Measurements from ENCODE around the gene TRPM3. TPM values are rescaled to one million over a fixed set of nuclear protein-coding genes. Genes with fewer than 3 reads are reported as not detected.

TRPM3 gene
- total RNA-seq, 1 donor from 2014 or later, result 0.22 TPM

DNA sequence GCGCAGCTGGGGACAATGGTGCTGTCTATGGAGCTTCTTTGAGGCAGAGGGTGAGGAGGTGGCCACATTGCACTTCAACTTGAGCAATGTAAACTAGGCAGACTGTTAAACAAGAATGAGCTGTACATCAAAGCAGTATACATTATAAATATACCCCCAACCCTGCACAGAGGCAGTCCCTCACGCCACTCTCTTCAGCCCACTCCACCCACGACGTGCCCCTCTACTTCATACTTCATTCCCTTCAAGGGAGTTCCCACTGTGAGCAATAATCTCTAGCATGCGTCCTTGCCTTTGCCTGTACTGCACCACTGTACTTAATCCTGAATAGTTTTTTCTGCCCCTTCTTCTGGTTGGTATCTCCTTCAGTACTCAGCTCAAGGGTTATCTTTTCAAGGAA, 14.4 kb downstream of the TRPM3 start:
- H3K4me3 ChIP-seq, result no peak overlapping the region
- H3K27me3 ChIP-seq (ENCODE audit: low read depth), result no peaks in the 10 kb centered on the region
- TF ChIP-seq, protein P1, sequence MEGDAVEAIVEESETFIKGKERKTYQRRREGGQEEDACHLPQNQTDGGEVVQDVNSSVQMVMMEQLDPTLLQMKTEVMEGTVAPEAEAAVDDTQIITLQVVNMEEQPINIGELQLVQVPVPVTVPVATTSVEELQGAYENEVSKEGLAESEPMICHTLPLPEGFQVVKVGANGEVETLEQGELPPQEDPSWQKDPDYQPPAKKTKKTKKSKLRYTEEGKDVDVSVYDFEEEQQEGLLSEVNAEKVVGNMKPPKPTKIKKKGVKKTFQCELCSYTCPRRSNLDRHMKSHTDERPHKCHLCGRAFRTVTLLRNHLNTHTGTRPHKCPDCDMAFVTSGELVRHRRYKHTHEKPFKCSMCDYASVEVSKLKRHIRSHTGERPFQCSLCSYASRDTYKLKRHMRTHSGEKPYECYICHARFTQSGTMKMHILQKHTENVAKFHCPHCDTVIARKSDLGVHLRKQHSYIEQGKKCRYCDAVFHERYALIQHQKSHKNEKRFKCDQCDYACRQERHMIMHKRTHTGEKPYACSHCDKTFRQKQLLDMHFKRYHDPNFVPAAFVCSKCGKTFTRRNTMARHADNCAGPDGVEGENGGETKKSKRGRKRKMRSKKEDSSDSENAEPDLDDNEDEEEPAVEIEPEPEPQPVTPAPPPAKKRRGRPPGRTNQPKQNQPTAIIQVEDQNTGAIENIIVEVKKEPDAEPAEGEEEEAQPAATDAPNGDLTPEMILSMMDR (IDR thresholded peaks at IDR 0.05; ENCODE audit: borderline replicate concordance), result no peak
- H3K4me1 ChIP-seq, result no peaks in the 10 kb centered on the region
- H3K27ac ChIP-seq (replicated peaks), result no peak overlapping the region
- no peak for DNase-seq
- H3K9me3 ChIP-seq (replicated peaks), result no peaks in the 10 kb centered on the region
- intact Hi-C loops (cut with micrococcal nuclease), result no loop called here
- H3K36me3 ChIP-seq, result no peaks in the 10 kb centered on the region

DNA sequence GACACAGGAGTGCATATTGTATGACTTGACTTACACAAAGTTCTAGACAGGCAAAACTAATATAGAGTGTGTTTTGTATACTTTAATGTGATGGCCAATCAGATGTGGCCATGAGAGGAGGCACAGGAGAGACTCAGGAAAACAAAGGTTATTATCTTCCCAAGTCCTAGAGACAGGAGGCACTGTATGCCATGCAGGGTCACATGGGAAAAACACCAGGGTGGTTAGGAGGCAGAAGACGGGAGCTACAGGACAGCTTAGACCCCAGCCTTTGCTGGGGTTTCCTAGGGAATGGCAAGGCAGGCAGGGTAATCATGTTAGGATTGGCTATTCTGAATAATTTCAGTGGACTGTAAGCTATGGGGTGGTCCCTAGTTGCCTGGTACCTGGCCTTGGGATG, 16.2 kb downstream of the TRPM3 start:
- no peaks in the 10 kb centered on the region for H3K4me1 ChIP-seq
- H3K4me3 ChIP-seq, result no peak overlapping the region
- intact Hi-C loops (cut with micrococcal nuclease), result no loop called here
- H3K36me3 ChIP-seq, result no peaks in the 10 kb centered on the region
- no peaks in the 10 kb centered on the region for H3K9me3 ChIP-seq (replicated peaks)
- TF ChIP-seq, protein P1 (IDR thresholded peaks at IDR 0.05; ENCODE audit: borderline replicate concordance), result no peak
- DNase-seq, result no peak
- no peak overlapping the region for H3K27ac ChIP-seq (replicated peaks)
- no peaks in the 10 kb centered on the region for H3K27me3 ChIP-seq (ENCODE audit: low read depth)

DNA sequence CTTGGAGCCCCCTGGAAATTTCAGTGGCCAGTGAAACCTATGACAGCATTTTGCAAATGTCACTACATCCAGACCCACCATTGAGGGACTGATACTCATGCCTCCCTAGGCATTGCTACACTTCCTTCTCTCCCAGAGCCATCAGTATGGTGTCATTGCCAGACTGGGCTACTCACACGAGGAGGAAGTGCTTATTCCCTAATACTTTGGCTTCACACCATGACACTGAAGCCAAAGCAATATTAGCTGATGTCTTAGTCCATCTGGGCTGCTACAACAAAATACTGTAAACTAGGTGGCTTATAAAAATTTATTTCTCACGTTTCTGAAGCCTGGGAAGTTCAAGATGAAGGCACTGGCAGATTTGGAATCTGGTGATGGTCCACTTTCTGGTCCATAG, 22.6 kb downstream of the TRPM3 start:
- DNase-seq, result no peak

DNA sequence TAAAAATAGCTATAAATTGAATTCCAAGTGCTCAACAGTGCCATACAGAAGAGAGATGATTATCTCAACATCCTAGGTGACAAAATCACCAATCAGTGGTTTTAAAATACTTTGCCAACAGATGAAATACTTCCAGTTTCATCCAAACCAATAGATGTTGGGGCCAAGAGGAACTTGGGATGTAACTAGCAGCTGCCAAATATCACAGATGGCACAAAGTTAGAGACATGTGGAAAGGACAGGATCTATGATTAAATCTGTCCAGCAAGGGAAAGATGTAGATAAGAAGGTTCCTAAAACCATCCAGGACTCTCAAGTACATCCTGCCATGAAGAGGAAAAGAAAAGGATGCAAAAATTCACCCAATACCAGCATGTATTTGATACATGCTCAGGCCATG, 23.8 kb downstream of the TRPM3 start:
- Histone ChIP-seq H3K27ac (replicated peaks) (no peak overlapping the region), H3K4me3 (no peak overlapping the region), H3K36me3 (no peaks in the 10 kb centered on the region), H3K4me1 (no peaks in the 10 kb centered on the region), H3K9me3 (replicated peaks) (no peaks in the 10 kb centered on the region), H3K27me3 (ENCODE audit: low read depth) (no peaks in the 10 kb centered on the region)
- no peak for DNase-seq
- TF ChIP-seq, protein P1 (IDR thresholded peaks at IDR 0.05; ENCODE audit: borderline replicate concordance), result no peak
- intact Hi-C loops (cut with micrococcal nuclease), result no loop called here

More for the DNA sequence above, 22.6 kb downstream of the TRPM3 start:
- no peak overlapping the region for H3K27ac ChIP-seq (replicated peaks)
- no peaks in the 10 kb centered on the region for H3K27me3 ChIP-seq (ENCODE audit: low read depth)
- H3K36me3 ChIP-seq, result no peaks in the 10 kb centered on the region
- no peaks in the 10 kb centered on the region for H3K9me3 ChIP-seq (replicated peaks)
- H3K4me1 ChIP-seq, result no peaks in the 10 kb centered on the region
- TF ChIP-seq, protein P1 (IDR thresholded peaks at IDR 0.05; ENCODE audit: borderline replicate concordance), result no peak
- no peak overlapping the region for H3K4me3 ChIP-seq
- intact Hi-C loops (cut with micrococcal nuclease), result no loop called here

DNA sequence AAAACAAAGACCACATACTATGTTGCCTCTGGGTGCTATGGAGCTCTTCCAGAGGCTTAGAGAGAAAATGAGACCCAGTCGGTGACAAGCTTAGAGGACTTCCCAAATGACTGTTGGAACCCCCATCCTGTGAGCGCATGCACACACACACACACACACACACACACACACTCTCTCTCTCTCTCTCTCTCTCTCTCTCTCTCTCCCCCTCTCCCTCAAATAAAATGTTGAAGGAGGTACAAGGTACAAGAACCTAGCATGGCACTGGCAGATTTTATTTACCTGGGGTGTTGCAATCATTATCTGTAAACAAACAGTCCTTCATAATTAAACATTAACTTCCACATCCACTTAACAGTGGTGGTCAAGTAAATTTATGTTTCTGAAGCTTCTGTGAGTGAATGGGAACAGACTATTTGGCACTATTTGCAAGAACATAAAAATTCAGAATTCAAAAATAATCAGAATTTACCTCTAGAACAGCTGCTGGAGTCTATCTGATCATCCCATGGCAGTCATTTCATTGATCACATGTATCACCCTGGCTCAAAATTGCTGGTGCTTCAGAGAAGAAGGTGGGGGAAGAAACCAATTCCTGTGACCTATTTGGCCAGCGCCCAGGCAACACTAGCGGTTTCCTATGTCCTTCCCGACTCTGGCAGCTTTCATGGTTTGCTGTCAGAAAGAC, 24.9 kb downstream of the TRPM3 start:
- intact Hi-C loops (cut with micrococcal nuclease), result no loop called here
- TF ChIP-seq, protein P1 (IDR thresholded peaks at IDR 0.05; ENCODE audit: borderline replicate concordance), result no peak
- DNase-seq, result no peak

More for the DNA sequence above, 24.9 kb downstream of the TRPM3 start:
- H3K4me3 ChIP-seq, result no peak overlapping the region
- H3K27me3 ChIP-seq (ENCODE audit: low read depth), result no peaks in the 10 kb centered on the region
- H3K27ac ChIP-seq (replicated peaks), result no peak overlapping the region
- H3K36me3 ChIP-seq, result no peaks in the 10 kb centered on the region
- no peaks in the 10 kb centered on the region for H3K9me3 ChIP-seq (replicated peaks)
- H3K4me1 ChIP-seq, result no peaks in the 10 kb centered on the region

Measured in left ventricle myocardium inferior (tissue), 1 donor.